Subcutaneous adipose tissue (tissue), 4 donors: ENCODE results near the gene HES1. TPM values are rescaled to one million over a fixed set of nuclear protein-coding genes. Genes with fewer than 3 reads are reported as not detected.

Source experiments
- total RNA-seq, 4 donors: library from RNA; depleted of rRNA; stranded (reverse); fragments of >200 nt; gene quantifications; one replicate each; pipeline ENCODE4 v1.1.0, GENCODE V29; 2016
- TF ChIP-seq, protein P1 (sequence below): fragments of 450-650 bp; IDR thresholded peaks from one replicate; pipeline ENCODE4 v1.5.1; 2016; ENCODE audit warnings: low read depth, mild to moderate bottlenecking, control low read depth, antibody characterized with exemption, moderate library complexity

Gene HES1
- total RNA-seq, 4 donors from 2014 or later, result 12.1 to 29.3 (median 23.4) TPM

DNA sequence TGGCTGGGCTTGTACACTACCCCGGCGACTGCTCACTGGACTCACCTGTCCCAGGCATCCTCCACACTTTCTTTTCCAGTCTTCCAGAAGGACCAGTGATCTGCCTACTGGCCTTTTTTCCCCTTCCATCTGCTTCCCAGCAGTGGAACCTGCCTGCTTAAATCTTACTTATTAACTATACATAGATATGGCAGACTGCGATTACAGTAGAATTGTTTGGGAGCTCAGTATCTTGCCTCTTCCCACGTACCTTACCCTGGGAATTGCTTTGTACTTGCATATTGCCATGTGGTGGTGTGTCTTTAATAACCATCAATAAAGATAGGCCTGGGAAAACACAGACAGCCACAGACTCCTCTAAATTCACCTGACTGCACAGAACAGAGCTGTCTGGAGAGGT, 11.8 kb upstream of the HES1 start:
- TF ChIP-seq, protein P1, sequence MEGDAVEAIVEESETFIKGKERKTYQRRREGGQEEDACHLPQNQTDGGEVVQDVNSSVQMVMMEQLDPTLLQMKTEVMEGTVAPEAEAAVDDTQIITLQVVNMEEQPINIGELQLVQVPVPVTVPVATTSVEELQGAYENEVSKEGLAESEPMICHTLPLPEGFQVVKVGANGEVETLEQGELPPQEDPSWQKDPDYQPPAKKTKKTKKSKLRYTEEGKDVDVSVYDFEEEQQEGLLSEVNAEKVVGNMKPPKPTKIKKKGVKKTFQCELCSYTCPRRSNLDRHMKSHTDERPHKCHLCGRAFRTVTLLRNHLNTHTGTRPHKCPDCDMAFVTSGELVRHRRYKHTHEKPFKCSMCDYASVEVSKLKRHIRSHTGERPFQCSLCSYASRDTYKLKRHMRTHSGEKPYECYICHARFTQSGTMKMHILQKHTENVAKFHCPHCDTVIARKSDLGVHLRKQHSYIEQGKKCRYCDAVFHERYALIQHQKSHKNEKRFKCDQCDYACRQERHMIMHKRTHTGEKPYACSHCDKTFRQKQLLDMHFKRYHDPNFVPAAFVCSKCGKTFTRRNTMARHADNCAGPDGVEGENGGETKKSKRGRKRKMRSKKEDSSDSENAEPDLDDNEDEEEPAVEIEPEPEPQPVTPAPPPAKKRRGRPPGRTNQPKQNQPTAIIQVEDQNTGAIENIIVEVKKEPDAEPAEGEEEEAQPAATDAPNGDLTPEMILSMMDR, result no peak

DNA sequence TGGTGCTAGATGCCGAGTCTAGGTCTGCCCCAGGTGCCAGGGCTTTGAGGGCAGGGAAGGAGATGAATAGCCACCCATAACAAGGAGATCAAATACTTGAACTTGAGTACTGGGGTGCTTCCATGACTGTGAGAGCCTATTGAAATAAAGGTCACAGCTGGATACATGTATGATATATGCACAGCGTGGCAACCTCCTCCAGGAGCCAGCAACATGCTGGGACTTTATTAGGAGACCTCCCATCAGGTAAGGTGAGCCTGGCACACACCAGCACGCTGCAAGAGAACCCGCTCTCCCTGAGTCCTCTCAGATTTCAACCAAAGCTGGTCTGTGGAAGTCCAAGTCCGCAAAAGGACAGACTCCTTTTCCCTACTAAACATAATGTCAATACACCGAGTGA, 10.5 kb upstream of the HES1 start:
- TF ChIP-seq, protein P1, result no peak

DNA sequence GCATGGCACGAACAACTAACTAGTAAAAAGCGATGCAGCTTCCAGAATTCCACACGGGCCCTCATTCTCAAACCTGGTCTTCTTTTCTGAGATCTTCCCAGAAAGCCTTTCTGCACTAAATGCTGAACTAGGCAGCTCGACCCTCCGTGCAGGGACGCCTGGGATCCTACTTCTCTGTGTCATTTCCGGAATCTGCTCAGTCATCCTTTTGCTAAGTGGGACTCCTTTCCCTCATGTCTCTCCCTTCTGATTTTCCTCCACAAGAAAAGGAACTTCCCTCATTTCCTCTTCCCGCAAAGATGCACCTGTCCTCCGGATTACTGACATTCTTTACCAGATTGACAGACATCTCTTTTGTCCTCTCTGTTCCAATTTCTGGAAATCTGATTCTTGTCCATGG, 9.2 kb upstream of the HES1 start:
- TF ChIP-seq, protein P1, result no peak

DNA sequence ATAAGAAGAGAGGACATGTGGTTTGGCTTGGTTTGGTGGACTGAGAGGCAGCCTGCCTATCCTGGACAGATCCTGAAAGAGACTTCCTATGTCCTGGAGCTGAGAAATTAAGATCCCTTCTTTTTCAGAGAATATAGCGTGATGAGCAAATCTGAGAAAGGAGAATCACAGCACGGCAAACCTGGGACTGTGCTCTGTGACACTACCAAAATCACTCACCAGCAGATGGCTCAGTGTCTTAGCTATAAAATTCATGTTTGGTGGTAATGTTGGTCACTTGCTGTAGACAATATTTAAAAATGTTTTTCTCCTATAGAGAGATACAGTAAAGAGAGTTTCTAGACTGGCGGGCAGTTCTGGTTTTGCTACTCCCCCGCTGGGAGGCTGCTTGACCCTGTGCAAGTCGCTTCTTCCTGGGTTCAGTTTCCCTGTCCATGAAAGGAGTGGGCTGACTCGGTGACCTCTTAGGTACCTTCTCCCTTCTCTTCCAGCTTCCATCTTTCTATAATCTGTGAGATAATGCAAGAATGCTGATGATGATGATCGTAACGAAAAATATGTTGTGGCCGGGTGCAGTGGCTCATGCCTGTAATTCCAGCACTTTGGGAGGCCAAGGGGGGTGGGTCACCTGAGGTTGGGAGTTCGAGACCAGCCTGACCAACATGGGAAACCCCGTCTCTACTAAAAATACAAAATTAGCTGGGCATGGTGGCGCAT, 7.6 kb upstream of the HES1 start:
- TF ChIP-seq, protein P1, result no peak

DNA sequence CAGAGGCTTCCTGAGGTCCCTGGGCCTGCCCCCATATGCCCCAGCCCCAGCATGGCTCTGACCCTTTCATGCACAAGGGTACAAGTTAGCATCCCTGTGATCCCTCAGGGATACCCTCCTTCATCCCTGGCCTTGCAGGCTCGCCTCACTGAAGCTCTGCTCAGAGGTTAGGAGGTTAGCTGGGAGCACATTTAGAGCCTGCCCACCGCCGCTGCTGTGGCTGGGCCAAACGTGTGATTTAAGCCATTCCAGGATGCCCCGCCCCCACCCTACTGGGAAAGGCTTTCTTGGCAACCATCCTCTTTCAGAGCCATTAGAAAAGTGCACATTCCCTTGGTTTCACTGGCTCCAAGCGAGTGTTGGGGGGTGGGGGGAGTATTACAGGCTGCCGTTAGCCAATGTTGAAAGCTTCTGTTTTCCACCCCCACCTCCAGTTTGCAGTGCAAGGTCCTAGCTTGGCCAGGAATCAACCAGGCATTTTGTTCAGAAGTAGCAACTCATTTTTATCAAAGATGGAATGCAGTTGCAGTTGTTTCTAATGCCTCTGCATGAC, 6.3 kb upstream of the HES1 start:
- TF ChIP-seq, protein P1, result no peak

DNA sequence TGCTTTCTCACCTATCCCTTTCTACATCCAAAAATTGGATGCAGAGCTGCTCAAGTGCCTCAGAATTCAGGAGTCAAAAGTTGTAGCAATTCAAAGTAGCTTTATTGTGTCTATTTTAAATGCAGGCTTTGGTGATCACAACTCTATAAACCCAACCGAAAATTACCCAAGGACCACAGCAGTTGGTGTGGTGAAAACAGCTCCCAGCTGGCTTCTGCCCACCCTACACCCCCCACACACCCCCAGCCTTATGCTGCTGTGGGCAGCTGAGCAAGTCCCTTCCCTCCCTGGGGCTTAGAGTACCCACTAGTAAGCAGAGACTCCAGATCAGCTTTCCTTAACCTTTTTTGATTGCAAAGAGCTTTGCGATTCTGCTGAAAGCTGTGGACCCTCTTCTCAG, 5.8 kb upstream of the HES1 start:
- TF ChIP-seq, protein P1, result no peak

DNA sequence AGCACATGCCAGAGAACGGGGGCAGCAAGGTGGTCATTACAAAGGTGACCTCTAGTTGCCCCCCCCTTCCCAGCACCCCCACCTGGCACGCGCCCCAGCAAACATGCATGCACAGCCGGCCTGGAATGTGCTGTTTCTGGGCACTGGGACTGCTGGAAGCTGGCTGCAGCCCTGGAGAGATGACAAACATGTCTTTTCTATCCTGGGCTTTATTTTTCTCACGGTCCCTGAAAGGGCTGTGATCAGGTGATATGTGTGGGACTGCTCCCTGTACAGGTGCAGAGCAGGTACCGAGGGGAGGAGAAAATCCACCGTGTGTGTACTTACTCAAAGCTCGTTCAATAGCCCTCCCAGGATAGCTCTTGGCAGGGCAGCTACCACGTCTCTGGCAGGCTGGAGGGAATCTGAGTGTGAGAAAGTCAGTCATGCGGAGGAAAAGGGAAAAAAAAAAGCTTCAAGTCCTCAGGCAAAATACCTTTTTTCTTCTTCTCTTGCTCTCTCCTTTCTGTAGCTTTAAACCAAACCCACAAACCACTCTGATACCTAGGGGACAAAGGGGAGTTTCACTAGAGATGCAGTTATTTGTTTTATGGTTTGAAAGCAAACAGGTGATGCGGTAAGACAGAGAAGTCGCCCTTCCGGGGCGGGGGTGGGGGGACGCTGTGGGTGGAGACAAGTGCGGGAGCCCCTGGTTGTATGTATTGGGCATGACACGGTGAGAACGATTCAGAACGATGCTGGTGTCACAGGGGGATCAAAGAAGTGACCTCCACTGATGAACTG, 5.0 kb upstream of the HES1 start:
- TF ChIP-seq, protein P1, result no peak
